A673 (cell line): Measurements from ENCODE around the gene RDX.

ENCODE experiments used
- EZH2 ChIP-seq: fragments of 200-600 bp; sonication (generic); IDR thresholded peaks from 2 replicates; pipeline ENCODE4 v1.6.1; 2017; ENCODE audit warnings: borderline replicate concordance, low read depth, mild to moderate bottlenecking, mixed read lengths, antibody characterized with exemption, low read length; ENCODE audit not compliant: poor library complexity, severe bottlenecking
- TF ChIP-seq, protein P1 (sequence below): fragments of 300-800, 200-600 bp; sonication (generic); conservative IDR thresholded peaks from 2 replicates; pipeline ENCODE4 v1.5.1; 2017; ENCODE audit warnings: low read depth, mild to moderate bottlenecking, antibody characterized with exemption, low read length, moderate library complexity, mixed read lengths

GRCh38 chr11:110301577-110301976 is 5.2 kb upstream of the RDX start:
- TF ChIP-seq, protein P1, sequence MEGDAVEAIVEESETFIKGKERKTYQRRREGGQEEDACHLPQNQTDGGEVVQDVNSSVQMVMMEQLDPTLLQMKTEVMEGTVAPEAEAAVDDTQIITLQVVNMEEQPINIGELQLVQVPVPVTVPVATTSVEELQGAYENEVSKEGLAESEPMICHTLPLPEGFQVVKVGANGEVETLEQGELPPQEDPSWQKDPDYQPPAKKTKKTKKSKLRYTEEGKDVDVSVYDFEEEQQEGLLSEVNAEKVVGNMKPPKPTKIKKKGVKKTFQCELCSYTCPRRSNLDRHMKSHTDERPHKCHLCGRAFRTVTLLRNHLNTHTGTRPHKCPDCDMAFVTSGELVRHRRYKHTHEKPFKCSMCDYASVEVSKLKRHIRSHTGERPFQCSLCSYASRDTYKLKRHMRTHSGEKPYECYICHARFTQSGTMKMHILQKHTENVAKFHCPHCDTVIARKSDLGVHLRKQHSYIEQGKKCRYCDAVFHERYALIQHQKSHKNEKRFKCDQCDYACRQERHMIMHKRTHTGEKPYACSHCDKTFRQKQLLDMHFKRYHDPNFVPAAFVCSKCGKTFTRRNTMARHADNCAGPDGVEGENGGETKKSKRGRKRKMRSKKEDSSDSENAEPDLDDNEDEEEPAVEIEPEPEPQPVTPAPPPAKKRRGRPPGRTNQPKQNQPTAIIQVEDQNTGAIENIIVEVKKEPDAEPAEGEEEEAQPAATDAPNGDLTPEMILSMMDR, result no peak
- TF ChIP-seq EZH2, result no peak
